NCI-H69 (cell line): Measurements from ENCODE around the gene NAA10.

Source experiments
- DNase-seq: peaks from one replicate; lab custom pipeline; 2025; lab: John Stamatoyannopoulos, UW

The NAA10 gene

DNA sequence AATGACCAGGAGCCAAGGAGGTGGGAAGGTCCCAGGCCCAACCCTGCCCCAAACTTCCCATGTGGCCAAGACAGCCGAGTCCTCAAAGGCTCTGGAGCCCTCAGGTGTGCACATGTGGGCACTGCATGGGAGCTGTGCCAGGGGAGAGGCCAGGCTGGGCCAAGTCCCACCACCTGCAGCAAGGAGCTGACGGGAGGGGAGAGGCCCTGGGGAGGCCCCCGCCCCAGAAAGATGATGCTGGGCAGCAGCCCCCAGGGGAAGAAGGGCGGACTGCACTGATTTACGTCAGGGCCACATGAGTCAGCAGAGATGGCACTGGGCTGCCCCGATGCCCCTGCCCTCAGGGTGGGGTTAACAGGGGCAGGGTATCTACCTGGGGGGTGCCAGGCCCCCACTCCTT lies 50.2 kb downstream of the NAA10 start:
- peak; percentile 71 for DNase-seq

- peak; percentile 33 for DNase-seq
Observed at GRCh38 chrX:153884136-153884535, 50.7 kb downstream of the NAA10 start.

- DNase-seq, result no peak
Observed at GRCh38 chrX:153883163-153883843, 51.5 kb downstream of the NAA10 start.

GRCh38 chrX:153882557-153882956 lies 52.3 kb downstream of the NAA10 start:
- no peak for DNase-seq

DNA sequence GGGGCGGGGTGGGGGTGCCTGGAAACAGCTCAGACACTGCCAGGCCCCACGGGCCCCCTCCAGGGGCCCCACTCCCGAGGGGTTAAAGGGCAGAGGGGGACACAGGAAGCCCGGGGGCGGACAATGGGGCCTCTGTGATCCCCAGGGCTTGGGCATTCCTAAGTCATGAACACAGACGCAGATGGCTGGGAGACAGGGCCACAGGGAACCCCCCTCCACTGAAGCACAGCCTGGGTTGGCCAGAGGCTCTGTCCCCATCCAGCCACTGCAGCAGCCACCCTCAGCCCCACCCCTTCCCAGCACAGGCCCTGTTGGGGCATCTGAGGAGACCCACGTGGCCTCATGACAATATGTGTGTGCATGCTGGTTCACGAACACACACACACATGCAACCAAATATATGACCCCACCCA lies 52.7 kb downstream of the NAA10 start:
- no peak for DNase-seq

DNA sequence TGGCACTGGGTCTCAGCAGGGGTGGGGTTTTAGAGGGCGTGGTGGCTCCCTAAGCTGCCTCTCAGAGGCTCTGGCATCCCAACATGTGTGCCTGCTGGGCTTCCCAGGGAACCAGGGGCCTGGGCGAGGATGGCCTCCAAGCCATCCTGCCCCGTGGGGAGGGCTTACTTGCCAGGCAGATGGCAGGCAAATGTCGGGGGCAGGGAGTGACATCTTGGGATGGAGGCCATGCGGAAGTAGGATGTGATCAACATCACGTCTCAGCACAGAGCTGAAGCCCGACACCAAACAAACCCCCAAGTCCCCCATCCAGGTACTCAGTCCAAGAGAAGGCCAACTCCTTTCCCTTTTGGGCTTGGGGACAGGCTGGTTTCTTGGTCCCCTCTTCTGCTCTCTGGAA lies 53.6 kb downstream of the NAA10 start:
- no peak for DNase-seq

- DNase-seq, result peak; percentile 58
Observed at GRCh38 chrX:153880440-153880815, 54.4 kb downstream of the NAA10 start.

DNA sequence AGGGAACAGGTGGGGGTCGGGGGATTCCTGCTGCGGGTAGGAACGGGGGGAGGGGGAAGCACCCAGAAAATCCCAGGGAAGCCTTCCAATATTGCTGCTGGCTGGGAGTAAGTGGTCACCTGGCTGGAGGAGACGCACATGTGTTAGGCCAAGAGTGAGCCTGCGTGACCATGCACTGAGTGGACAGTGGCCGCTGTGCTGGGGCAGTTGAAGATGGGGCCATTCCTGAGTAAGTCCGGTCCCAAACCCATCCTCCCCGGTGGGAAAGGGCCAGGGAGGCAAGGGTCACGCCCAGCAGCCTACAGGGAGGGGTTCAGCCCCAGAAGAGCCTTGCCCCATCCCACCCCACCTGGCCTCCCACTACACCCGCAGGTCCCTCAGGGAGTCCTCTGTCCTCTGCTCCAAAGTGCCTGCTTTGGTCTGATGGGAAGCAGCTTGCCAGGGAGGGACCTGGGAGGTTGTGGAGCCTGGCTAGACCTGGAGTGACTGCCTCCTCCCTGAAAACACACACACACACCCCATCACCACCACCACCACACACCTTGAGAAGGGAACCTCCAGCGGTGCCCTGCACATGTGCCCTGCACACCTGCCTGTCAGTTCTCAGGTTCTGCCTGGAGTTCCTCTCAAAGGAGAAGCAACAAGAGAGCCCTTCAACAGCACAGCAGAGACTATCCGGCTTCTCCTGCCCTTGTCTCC lies 54.9 kb downstream of the NAA10 start:
- DNase-seq, result peak; percentile 57
